DMS 273 (cell line): ENCODE results near the gene MARCKS.

Experiments used
- DNase-seq: peaks from one replicate; lab custom pipeline; 2025; ENCODE audit not compliant: unreplicated experiment; lab: John Stamatoyannopoulos, UW

MARCKS gene, protein sequence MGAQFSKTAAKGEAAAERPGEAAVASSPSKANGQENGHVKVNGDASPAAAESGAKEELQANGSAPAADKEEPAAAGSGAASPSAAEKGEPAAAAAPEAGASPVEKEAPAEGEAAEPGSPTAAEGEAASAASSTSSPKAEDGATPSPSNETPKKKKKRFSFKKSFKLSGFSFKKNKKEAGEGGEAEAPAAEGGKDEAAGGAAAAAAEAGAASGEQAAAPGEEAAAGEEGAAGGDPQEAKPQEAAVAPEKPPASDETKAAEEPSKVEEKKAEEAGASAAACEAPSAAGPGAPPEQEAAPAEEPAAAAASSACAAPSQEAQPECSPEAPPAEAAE

DNA sequence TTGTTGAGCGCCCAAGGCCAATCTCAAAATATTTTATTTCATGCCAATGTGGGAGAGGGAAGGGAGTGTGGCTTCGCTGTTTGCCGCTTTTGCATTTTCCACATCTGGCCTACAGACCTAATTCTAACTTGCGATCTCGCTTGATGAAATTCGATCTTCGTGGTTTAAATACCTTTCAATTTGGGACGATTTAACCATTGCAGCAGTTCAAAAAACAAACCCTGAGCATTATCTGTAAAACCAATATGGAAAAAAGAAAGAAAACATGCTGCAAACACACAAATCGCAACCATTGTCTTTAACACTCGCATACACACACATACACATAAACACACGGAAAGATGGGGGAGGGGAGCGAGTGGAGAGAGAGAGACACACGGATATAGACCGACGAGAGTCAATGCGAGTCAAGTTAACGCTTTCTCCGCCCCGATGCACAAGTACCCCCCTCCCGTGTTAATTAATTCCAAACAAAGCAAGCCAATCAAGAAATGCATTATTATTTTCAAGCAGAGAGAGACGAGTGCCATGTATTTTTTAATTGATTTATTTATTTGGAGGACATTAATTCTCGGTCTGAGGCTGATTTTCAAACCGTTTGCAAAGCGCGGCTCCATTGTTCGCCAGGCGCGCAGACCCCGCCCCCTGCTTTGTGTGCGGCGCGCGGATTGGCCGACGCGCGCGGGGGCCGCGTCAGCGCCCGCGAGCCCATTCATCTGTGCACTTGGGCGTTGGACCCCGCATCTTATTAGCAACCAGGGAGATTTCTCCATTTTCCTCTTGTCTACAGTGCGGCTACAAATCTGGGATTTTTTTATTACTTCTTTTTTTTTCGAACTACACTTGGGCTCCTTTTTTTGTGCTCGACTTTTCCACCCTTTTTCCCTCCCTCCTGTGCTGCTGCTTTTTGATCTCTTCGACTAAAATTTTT is at the start of gene MARCKS:
TSS of gene MARCKS (plus strand) at position 721 of the 931 bp plus-strand sequence. CDS start 401 bp downstream, outside the sequence.
- peak; percentile 97 for DNase-seq

- no peak for DNase-seq
Observed at GRCh38 chr6:113809826-113810225, 47.3 kb upstream of the MARCKS start.

DNA sequence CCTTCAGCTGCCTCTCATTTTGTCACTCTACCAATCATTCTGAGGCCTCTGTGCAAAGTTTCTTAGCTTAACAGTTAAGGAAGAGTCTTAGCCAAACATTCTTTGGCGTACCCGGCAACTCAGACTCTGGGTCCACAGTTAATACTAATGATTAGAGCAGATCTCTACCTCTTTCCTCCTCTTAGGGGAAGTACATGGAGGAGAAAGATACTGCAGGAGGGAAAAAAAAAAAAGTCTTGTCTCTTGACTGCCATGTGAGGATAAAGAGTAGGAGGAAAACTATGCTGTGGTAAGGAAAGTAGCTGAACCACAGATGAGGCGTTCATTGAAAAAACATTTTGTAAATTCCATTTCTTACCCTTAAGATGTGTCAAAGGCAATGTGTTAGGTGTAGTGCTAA is 44.0 kb upstream of the MARCKS start:
- DNase-seq: no peak

DNA sequence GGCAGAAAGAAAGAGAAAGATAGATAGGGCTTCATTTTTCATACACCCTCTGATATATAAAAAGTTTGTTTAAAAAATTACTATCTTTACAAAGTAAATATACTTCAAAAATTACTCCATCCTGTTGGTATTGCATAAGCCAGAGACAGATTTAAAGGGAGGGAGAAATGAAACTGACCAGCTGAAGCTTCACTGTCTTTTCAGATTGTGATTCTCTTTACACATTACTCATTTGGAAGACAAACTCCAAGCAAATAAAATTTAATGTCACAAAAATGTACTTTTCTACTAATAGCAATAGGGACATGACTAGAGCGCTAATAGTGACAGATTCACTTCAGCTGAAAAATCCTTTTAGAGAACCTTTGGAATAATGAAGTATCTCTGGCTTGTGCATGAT is 38.6 kb upstream of the MARCKS start:
- DNase-seq: no peak

GRCh38 chr6:113819169-113819830 is 37.8 kb upstream of the MARCKS start:
- DNase-seq: no peak

- no peak for DNase-seq
Observed at GRCh38 chr6:113820761-113821160, 36.4 kb upstream of the MARCKS start.

DNA sequence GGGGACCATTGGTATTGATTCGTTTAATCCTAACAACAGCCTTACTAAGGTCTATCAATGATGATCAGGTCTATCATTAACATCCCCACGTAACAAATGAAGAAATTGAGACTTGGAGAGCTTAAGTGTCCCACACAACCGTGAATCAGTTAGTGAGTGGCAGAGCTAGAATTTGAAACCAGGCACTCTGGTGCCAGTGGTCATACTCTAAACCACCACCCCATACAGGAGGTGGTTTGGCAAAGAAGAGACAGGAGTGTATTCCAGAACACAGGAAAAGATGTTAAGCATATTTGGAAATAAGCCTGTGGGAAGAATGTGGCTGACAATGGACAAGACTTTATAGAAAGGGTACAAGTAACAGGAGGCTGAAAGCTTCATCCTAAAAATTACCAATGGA is 35.7 kb upstream of the MARCKS start:
- no peak for DNase-seq

GRCh38 chr6:113823916-113824315 is 33.2 kb upstream of the MARCKS start:
- no peak for DNase-seq

- DNase-seq: peak; percentile 39
Observed at GRCh38 chr6:113824411-113824810, 32.7 kb upstream of the MARCKS start.

- no peak for DNase-seq
Observed at GRCh38 chr6:113824866-113825265, 32.3 kb upstream of the MARCKS start.

GRCh38 chr6:113825781-113826180 is 31.4 kb upstream of the MARCKS start:
- peak; percentile 94 for DNase-seq

DNA sequence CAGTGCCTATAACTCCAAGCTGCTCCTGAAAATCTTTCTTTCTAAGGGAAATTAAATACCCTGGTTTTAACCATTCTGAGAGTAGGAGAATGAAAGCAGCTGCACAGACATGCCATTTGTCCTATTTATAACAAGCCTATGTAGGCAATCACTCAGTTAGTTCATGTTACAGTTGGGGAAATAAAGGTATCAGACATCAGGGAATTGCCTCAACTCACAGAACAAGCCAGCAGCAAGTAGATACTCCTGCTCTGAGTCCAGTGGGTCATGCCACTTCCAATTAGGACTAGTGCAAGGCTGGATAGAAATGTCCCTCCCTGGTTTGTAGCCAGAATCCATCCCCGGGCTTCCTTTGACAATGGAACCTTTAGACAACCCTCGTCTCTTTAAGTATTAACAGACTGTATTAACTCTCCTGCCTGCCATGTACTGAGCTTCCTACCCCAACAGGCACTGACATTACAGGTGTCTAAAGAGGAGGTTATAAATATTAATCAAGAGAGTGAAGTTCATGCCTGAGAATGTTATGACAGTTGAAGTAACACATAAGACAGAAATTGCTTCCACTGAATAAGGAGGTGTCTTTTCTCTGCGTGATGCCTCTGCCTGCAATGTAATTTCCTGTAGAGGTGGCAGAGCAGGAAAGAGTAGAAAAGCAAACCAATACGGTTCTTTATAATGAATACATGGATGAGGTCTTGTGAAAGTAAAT is 28.0 kb upstream of the MARCKS start:
- no peak for DNase-seq

DNA sequence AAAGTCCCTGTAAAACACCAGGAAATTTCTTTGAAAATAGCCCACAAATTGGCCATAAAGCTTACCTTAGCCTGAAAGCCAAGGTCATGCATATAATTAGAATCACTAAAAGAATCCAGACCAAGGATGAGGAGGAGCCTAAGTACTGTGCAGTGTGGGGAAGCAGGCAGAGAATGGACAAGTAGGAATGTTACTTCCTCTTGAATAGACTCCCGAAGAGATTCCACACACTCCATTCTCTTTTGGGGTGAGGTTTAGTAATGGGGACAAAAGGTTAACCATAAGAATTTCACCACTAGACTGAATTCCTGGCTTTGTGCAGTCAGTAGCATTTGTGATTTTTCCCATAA is 27.5 kb upstream of the MARCKS start:
- DNase-seq: peak; percentile 8

GRCh38 chr6:113830140-113830539 is 27.0 kb upstream of the MARCKS start:
- peak; percentile 18 for DNase-seq

DNA sequence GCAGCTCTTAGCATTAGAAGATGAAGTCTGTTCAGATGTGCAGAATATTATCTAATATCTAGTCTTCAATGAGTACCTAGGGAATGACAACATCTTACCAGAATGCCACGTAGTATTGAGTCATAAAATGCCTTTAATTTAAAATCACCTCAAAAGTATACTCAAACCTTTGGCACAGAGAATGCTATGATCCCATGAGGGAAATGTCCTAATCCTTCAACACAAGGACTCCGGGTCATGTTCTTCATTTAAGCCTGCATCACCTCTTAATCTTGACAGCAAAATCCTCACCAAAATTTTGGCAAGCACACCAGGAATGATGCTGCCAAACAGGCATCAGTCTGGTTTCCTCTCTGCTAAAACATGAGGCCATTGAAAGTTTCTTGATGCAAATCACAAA is 23.6 kb upstream of the MARCKS start:
- no peak for DNase-seq

DNA sequence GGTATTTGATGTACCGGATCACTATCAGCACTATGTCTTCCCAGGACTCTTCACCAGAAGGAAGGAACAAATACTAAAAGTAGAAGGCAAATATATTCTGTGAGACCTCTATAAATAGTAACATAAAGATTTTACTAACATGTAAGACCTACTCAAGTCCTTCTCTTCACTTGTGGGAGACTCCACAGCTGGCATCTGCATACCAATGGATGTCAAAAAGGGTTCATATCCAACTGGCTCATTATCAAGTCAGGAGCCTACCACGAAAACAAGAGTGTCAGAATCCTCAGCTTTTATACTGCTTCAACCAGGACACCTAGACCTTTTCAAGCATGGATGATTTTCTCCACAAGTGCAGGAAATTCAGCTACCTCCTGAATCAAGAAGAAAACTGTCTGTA is 20.0 kb upstream of the MARCKS start:
- DNase-seq: no peak

- DNase-seq: no peak
Observed at GRCh38 chr6:113842165-113842564, 15.0 kb upstream of the MARCKS start.

- DNase-seq: no peak
Observed at GRCh38 chr6:113843500-113844073, 13.6 kb upstream of the MARCKS start.

DNA sequence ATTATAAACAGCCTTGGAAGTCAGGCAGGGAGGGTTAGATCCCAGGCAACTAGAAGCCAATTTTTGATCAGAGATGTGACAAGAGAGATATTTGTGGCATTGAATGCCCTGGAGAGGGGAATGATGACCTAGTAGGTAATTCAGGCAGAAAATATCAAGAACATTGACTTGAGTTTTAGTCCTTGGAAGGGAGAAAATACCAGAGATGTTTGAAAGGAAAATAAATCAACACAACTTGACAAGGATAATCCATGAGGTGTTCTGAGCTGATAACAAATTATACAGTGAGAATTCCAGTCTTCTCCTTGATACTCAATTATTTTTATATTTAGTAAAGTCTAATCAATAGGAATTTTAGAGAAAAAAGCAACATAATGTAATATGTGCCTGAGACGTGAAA is 10.6 kb upstream of the MARCKS start:
- DNase-seq: no peak

DNA sequence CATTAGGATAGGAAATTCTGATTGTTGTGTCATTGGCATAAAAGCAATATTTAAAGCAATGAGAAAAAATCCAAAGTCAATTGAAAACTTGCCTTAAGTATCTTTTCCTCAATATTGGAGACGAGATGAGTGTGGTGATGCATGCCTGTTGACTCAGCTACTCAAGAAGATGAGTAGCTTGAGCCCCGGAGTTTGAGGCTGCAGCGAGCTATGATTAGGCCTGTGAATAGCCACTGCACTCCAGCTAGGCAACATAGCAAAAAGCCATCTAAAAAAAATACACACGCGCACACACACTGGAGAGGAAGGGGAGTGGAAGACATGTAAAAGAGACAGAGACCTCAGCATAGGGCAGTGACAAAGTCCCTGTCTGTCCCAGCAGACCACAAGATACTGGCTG is 9.7 kb upstream of the MARCKS start:
- no peak for DNase-seq

GRCh38 chr6:113848280-113848679 is 8.9 kb upstream of the MARCKS start:
- no peak for DNase-seq
